Measurements from ENCODE around the gene LRRC27.
"Not testable (repeated sequence)": the region's sequence is repeated elsewhere in the genome, so short reads cannot be mapped to it uniquely, and the experiment has no call there.

LRRC27 gene

DNA sequence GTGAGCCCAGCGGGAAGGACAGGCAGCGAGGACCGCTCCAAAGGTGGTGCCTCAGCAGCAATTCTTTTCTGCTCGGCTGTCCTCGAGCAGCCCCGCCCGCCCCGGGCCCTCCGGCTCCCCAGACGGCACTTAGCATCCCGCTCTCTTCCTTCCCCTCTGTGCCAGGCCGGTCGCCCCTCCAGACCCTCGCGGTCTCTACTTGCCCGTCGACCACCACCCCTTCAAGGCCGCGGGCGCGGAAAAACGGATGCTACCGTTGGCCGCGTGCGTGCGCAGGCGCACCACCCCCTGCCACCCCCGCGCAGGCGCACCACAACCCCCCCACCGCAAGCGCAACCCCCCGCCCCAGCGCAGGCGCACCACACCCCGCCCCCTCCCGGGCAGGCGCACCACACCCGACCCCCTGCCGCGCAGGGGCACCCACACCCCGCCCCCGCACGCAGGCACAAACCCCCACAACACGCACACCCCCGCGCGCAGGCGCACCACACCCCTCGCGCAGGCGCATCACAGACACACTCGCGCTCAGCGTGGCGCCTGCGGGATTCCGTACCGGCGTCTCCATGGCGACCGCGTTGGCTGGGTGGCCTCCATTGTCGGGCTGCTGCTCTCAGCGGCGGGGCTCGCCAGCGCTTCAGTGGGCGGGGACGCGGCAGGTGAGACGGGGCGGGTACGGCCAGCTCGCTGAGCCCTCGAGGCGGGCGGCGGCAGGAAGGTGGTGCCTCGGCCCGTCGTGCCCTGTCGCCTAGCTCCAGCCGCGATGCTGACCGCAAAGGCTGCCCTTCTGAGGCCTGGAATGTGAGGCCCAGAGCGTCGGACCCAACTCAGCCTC lies at the start of gene LRRC27:
TSS of gene LRRC27 (plus strand) at position 593 of the 832 bp plus-strand sequence. CDS start 1,332 bp downstream, outside the sequence.
- peak; percentile 75 for DNase-seq (ENCODE audit: low read depth)

GRCh38 chr10:132282667-132283603 lies 49.1 kb upstream of the LRRC27 start:
- no peak for DNase-seq (ENCODE audit: low read depth)

DNA sequence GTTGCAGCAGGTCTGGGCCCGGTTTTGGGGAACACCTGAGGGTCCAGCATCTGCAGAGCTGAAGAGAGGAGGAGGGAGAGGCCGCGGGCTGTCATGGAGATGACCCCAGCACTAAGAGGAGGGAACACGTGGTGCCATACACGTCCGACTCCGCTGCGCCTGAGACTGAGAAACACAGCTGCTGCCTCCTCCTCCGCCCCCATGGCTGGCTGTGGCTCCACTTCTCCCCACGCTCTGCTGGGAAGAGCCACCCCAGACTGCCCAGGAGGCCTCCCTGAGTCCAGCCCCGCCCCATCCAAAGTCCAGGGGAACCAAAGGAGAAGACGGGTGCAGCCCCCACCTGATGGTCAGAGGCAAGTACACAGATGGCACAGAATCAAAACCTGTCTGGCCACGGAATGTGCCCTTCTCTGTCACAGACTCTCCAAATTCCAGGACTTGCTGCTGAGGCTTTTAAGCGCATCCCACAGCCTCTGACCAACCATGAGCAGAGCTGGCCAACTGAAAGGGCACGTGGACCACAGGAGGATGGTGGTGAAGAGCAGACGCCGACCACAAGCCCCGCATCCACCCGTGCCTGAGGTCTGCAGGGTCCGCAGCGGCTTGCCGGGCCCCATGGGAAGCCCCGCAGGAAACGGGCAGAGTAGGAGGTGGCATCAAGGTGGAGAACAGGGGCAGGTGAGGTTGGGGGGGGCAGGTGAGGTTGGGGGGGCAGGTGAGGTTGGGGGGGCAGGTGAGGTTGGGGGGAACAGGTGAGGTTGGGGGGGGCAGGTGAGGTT lies 48.2 kb upstream of the LRRC27 start:
- no peak for DNase-seq (ENCODE audit: low read depth)

DNA sequence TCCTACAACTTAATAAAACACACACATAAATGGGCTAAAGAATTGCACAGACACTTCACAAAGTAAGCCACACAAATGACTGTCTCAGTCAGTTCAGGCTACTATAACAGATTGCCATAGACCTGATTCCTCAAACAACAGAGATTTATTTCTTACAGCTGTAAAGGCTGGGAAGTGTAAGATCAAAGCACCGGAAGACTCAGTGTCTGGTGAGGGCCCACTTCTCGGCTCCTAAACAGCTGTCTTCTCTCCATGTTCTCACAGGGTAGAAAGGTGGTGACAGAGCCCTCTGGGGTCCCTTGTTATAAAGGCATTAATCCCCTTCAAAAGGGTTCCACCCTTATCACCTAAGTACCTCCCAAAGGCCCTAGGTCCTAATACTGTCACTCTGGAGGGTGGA lies 42.6 kb upstream of the LRRC27 start:
- DNase-seq (ENCODE audit: low read depth): no peak

DNA sequence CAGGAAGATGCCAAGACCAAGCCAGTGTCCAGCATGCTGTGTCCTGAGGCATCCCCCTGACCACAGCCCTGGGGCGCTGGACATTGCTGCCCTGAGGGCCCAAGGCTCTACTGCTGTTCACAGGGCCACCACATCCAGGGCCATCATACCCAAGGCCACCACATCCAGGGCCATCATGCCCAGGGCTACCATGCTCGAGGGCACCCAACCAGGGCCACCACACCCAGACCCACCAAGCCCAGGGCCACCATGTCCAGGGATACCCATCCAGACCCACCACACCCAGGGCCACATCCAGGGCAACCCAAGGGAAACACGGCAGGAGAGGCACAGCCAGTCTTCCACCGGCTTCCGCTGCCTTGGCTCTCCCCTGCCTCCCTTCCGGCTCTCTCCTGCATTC lies 41.4 kb upstream of the LRRC27 start:
- DNase-seq (ENCODE audit: low read depth): no peak

- DNase-seq (ENCODE audit: low read depth): no peak
Measured at GRCh38 chr10:132291826-132292225, 40.2 kb upstream of the LRRC27 start.

DNA sequence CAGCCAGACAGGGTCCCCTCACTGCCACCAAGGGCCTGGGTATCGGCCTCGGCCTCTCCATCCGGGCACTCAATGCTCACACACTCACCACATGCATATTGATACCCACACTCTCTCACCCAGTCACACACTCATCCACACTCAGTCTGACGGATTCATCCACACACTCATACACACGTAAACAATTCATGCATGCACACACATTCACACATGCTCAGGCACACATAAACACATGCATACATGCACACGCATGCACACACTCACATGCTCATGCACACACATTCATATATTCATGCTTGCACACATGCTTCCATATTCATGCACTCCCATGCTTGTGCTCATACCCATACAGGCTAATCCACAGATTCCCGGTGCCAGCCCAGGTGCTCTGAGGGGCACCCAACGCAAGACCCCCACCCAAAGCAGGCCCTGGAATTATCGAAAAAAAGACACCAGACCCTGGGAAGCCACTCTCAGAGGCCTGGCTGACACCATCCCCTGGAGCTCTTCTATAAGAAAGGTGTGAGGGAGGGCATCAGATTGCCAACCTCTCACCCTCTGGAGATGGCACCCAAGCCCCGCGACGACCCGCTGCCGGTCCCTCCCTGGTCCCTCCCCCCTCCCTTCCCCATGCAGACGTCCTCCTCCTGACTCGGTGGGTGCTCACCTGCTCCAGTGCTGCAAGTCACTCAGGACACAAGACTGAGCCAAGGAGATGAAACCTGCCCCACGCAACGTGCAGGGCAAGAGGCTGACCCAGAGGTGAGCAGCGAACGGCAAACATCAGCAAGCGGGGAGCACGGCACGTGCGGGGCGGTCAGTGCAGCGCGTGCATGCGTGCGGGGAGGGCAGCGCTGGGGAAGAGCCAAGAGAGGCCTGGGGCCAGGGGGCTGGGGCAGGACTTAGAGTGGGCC lies 39.4 kb upstream of the LRRC27 start:
- DNase-seq (ENCODE audit: low read depth): no peak

- no peak for DNase-seq (ENCODE audit: low read depth)
Measured at GRCh38 chr10:132293201-132293812, 38.7 kb upstream of the LRRC27 start.

- DNase-seq (ENCODE audit: low read depth): no peak
Measured at GRCh38 chr10:132293813-132294520, 38.0 kb upstream of the LRRC27 start.

DNA sequence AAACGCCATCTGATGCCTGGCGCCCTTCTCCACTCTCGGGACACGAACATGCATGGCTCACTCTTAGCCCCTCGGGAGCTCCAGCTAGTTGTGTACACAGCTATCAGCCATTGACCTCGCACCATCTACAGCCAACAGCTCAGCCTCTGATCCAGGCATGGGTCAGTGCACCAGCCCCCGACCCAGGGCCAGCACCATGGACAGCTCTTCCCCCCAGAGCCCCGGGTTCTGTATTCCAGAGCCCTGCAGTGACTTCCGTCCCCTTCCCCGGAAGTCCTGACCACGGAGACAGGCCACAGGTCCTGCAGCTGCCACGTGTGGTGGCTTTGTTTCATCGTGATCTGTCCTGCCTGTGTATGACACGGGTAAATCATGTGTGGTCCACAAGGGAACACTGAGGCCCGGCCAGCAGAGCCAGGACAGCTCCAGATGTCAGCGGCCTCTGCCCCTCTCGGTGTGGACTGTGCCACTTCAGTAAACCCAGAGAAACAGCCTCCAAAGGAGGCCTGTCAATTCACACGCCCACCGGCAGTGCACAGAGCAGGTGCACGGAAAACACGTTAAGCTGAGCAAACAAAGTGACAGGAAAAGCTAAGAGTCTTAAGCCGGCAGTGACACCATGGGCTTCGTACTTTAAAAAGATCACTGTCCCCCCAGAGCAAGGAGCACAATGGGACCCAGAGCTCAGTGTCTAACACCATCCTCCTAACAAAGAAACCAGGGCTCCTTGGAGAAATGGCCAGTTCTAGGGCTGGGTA lies 37.3 kb upstream of the LRRC27 start:
- no peak for DNase-seq (ENCODE audit: low read depth)

DNA sequence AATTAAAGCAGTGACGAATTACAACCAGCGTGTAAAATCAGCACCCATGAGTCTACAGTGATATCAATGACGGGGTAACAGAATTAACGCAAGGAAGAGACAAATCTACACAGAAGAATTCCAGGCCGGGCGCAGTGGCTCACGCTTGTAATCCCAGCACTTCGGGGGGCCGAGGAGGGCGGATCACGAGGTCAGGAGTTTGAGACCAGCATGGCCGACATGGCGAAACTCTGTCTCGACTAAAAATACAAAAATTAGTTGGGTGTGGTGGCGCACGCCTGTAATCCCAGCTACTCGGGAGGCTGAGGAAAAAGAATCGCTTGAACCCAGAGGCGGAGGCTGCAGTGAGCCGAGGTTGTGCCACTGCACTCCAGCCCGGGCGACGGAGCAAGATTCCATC lies 36.5 kb upstream of the LRRC27 start:
- DNase-seq (ENCODE audit: low read depth): not testable (repeated sequence)

DNA sequence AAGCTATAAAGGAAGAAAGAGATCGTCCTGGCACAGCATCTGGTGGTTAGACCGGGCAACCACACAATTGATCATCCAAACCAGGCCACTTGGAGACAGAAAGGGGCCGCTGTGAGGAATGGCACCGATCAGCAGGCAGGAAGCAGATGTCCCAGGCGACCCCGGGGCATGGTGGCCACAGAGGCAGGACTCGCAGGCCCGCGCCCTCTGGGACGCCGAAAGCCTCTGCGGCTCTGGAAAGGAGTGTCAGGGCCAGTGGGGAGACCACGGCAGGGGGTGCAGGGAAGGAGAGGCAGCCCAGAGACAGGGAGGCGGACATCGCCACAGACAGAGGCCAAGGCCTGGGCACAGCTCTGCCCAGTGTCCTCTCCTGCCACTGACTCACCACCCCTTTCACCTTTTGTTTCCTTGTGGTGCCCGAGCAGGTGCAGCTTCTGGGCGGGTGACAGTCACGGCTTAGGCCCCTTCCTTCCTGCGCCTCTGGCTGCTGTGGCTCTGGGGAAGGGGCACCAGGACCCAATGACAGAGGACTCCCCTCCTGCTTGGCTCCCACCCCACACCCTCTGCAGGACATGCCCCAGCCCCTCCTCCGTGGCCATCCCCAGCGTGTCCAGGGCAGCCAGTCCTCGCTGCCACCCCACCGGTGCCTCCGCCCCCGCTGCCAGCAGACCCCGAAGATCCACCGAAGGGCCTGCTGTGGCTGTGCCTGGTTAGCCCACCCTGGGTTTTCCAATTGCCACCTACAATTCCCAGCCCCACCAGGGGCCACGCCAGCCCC lies 35.1 kb upstream of the LRRC27 start:
- no peak for DNase-seq (ENCODE audit: low read depth)

DNA sequence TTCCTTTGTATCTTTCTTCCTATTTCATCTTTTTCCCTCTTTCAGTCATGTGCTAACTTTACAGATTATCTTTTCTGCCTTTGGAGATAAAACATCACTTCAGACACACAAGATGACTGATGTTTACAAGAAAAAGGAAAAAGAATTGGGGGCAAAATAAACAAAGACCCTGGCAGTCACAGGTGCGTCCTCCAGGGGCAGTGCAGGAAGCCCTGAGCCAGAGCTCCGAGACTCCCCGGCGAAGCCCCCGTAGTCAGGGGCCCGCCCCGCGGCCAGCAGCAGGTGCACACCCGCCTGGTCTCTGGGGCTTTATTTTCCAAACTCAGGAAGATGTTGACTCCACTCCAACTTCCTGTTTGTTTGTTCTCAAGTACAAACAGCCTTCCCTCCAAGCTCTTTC lies 34.5 kb upstream of the LRRC27 start:
- no peak for DNase-seq (ENCODE audit: low read depth)

DNA sequence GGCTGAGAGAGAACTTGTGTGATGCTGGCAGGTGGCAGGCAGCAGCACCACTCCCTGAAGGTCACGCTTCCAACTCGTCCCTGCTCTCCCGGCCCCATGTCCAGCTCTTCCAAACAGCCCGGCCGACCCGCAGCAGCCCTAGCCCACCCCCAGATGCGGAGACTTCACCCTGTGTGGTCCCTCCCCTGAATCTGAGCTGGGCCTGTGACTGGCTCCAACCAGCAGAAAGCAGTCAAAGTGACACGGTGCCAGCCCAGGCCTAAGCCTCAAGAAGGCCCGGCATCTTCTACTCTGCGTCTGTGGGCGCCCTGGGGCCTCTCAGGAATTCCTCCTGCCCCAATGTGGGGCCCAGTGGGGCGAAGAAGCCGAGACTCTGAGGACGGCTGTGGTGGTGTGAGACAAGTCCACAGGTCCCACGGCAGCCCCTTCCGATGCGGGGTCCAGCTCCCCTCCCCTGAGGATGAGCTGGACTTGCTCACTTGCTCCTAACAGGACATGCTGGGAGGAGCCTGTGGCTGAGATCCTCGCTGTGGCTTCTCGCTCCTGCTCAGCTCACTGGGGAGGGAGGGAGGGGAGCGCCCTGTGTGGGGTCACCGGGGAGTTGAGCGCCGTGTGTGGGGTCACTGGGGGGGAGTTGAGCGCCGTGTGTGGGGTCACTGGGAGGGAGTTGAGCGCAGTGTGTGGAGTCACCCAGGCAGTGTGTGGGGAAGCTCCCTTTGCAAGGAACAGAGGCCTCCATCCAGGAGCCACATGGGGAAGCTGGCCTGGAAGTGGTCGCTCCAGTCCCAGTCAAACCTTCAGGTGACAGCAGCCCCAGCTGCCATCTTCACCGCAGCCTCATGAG lies 33.7 kb upstream of the LRRC27 start:
- DNase-seq (ENCODE audit: low read depth): no peak

DNA sequence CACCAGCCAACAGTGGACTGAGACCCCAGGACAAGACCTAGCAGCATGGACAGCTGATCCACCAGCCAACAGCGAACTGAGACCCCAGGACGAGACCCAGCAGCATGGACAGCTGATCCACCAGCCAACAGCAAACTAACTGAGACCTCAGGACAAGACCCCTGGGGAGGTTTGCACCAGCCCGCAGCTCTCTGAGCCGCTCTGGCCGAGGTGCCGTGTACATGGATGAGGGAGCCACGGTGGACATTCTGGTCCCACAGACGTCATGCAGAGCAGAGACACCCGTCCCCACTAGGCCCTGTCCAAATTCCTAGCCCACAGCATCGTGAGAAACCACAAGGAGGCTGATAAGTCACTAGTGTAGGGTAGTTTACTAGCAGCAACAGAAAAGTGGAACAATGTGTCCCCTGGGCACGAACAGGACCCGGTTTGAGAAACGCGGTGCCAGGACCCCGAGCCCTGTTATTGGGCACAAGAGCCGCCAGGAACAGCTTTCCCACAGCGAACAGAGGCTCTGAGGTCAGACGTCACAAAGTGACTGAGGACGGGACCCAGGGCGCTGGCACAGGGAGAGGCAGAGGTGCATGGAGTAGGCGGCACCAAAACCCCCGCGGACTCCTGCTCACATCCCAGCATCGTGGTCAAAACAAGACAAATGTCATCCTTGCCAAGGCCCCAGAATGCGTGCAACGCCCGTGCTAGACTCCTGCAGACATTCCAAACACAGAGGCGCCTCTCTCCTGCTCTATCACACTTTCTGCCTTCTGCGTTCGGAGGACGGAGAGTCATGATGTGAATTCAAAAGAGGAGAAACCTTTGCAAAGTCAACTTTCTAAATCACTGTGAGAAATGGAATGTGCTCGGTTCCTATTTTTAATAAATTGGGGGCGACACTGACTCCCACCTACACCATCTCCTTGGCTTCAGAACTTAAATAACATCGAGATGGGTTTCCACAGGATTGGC lies 32.3 kb upstream of the LRRC27 start:
- DNase-seq (ENCODE audit: low read depth): no peak

GRCh38 chr10:132300582-132300981 lies 31.4 kb upstream of the LRRC27 start:
- no peak for DNase-seq (ENCODE audit: low read depth)

All from GM04503 (cell line).